Parathyroid adenoma (tissue), 2 donors: ENCODE results near the gene CEP89.

Experiments used
- H2AFZ ChIP-seq: fragments of 300-600 bp; sonication (generic); one replicate; pipeline ENCODE4 v1.7.0; 2017; ENCODE audit warnings: antibody characterized with exemption, mild to moderate bottlenecking
- H3K27ac ChIP-seq: fragments of 300-600 bp; sonication (generic); one replicate; pipeline ENCODE4 v1.7.0; 2017
- H3K27me3 ChIP-seq: fragments of 300-600 bp; sonication (generic); one replicate; pipeline ENCODE4 v1.7.0; 2017; ENCODE audit warnings: low read length; ENCODE audit not compliant: control insufficient read depth, insufficient read depth
- H3K36me3 ChIP-seq: fragments of 300-600 bp; sonication (generic); one replicate; pipeline ENCODE4 v1.7.0; 2017; ENCODE audit warnings: low read length; ENCODE audit not compliant: control insufficient read depth, insufficient read depth
- H3K4me1 ChIP-seq: fragments of 300-600 bp; sonication (generic); one replicate; pipeline ENCODE4 v1.7.0; 2017; ENCODE audit warnings: control low read depth
- H3K4me2 ChIP-seq: fragments of 300-600 bp; sonication (generic); one replicate; pipeline ENCODE4 v1.7.0; 2017; ENCODE audit warnings: low read length
- H3K4me3 ChIP-seq: fragments of 300-600 bp; sonication (generic); one replicate; pipeline ENCODE4 v1.7.0; 2017; ENCODE audit warnings: low read depth, low read length
- H3K79me2 ChIP-seq: fragments of 300-600 bp; sonication (generic); one replicate; pipeline ENCODE4 v1.7.0; 2017; ENCODE audit warnings: control low read depth
- H3K9ac ChIP-seq: fragments of 300-600 bp; sonication (generic); one replicate; pipeline ENCODE4 v1.7.0; 2017; ENCODE audit warnings: mild to moderate bottlenecking
- H3K9me3 ChIP-seq: fragments of 300-600 bp; sonication (generic); one replicate; pipeline ENCODE4 v1.7.0; 2017; ENCODE audit warnings: low read length; ENCODE audit not compliant: control insufficient read depth
- CTCF ChIP-seq: fragments of 300-600 bp; sonication (generic); IDR thresholded peaks from one replicate; pipeline ENCODE4 v1.7.0; 2017; ENCODE audit warnings: antibody characterized with exemption, mild to moderate bottlenecking
- donor health status: primary hyperparathyroidism.

The CEP89 gene

GRCh38 chr19:32879741-32880140, 92.0 kb downstream of the CEP89 start:
- TF ChIP-seq CTCF = no peak
- no peaks in the 10 kb centered on the region for H3K79me2 ChIP-seq
- H3K36me3 ChIP-seq = no peaks in the 10 kb centered on the region
- no peak overlapping the region for H2AFZ ChIP-seq
- no peak overlapping the region for H3K4me3 ChIP-seq
- no peaks in the 10 kb centered on the region for H3K27me3 ChIP-seq
- no peaks in the 10 kb centered on the region for H3K4me1 ChIP-seq
- no peak overlapping the region for H3K4me2 ChIP-seq
- H3K27ac ChIP-seq = no peak overlapping the region
- no peaks in the 10 kb centered on the region for H3K9me3 ChIP-seq
- H3K9ac ChIP-seq = no peak overlapping the region

- Histone ChIP-seq H3K79me2 (no peaks in the 10 kb centered on the region), H3K9me3 (no peaks in the 10 kb centered on the region), H3K27ac (no peak overlapping the region), H3K9ac (no peak overlapping the region), H3K4me1 (no peaks in the 10 kb centered on the region), H3K27me3 (no peaks in the 10 kb centered on the region), H3K4me3 (no peak overlapping the region), H3K36me3 (no peaks in the 10 kb centered on the region), H3K4me2 (no peak overlapping the region), H2AFZ (no peak overlapping the region)
- no peak for TF ChIP-seq CTCF
These were observed 92.8 kb downstream of the CEP89 start for GRCh38 chr19:32878988-32879387.

- H3K4me1 ChIP-seq = no peaks in the 10 kb centered on the region
- H3K9ac ChIP-seq = no peak overlapping the region
- no peak overlapping the region for H3K4me3 ChIP-seq
- H3K36me3 ChIP-seq = no peaks in the 10 kb centered on the region
- H3K27me3 ChIP-seq = no peaks in the 10 kb centered on the region
- H3K4me2 ChIP-seq = no peak overlapping the region
- H3K27ac ChIP-seq = no peak overlapping the region
- TF ChIP-seq CTCF = no peak
- H3K79me2 ChIP-seq = no peaks in the 10 kb centered on the region
- no peak overlapping the region for H2AFZ ChIP-seq
- H3K9me3 ChIP-seq = no peaks in the 10 kb centered on the region
These were observed 93.6 kb downstream of the CEP89 start for GRCh38 chr19:32877977-32878745.

GRCh38 chr19:32877323-32877912, 94.3 kb downstream of the CEP89 start:
- TF ChIP-seq CTCF = no peak
- Histone ChIP-seq H3K4me1 (no peaks in the 10 kb centered on the region), H3K27ac (no peak overlapping the region), H3K4me2 (no peak overlapping the region), H3K4me3 (no peak overlapping the region), H3K27me3 (no peaks in the 10 kb centered on the region), H3K9ac (no peak overlapping the region), H2AFZ (no peak overlapping the region), H3K36me3 (no peaks in the 10 kb centered on the region), H3K79me2 (no peaks in the 10 kb centered on the region), H3K9me3 (no peaks in the 10 kb centered on the region)

GRCh38 chr19:32876919-32877285, 94.9 kb downstream of the CEP89 start:
- Histone ChIP-seq H3K36me3 (no peaks in the 10 kb centered on the region), H3K9me3 (no peaks in the 10 kb centered on the region), H3K27me3 (no peaks in the 10 kb centered on the region), H3K4me2 (no peak overlapping the region), H3K27ac (no peak overlapping the region), H3K79me2 (no peaks in the 10 kb centered on the region), H3K4me3 (no peak overlapping the region), H3K9ac (no peak overlapping the region), H2AFZ (no peak overlapping the region), H3K4me1 (no peaks in the 10 kb centered on the region)
- TF ChIP-seq CTCF = no peak
